ENCODE data around the gene MACROD2. TPM values are rescaled to one million over a fixed set of nuclear protein-coding genes. Genes with fewer than 3 reads are reported as not detected.

MACROD2 gene
- total RNA-seq, 1 donor from 2014 or later, result not detected

- Mint-ChIP-seq H3K27me3 (ENCODE audit: insufficient read depth) (no peaks in the 10 kb centered on the region), H3K27ac (no peak overlapping the region), H3K4me3 (no peak overlapping the region), H3K9me3 (no peaks in the 10 kb centered on the region), H3K4me1 (ENCODE audit: low read depth) (no peaks in the 10 kb centered on the region), H3K36me3 (ENCODE audit: low read depth) (no peaks in the 10 kb centered on the region)
- no peak for DNase-seq (ENCODE audit: low spot score)
- intact Hi-C loops (cut with micrococcal nuclease), result no loop called here
Observed at GRCh38 chr20:15232243-15232642, 1236.9 kb downstream of the MACROD2 start.

- no peak overlapping the region for H3K27ac Mint-ChIP-seq
- no peaks in the 10 kb centered on the region for H3K36me3 Mint-ChIP-seq (ENCODE audit: low read depth)
- H3K4me3 Mint-ChIP-seq, result no peak overlapping the region
Observed at GRCh38 chr20:15235471-15236198, 1240.3 kb downstream of the MACROD2 start.

GRCh38 chr20:15236812-15237211, 1241.5 kb downstream of the MACROD2 start:
- Mint-ChIP-seq H3K27ac (no peak overlapping the region), H3K9me3 (peaks cover 4% of the 10 kb centered on the region), H3K4me3 (no peak overlapping the region), H3K4me1 (ENCODE audit: low read depth) (no peaks in the 10 kb centered on the region), H3K36me3 (ENCODE audit: low read depth) (no peaks in the 10 kb centered on the region), H3K27me3 (ENCODE audit: insufficient read depth) (no peaks in the 10 kb centered on the region)
- intact Hi-C loops (cut with micrococcal nuclease), result no loop called here
- no peak for DNase-seq (ENCODE audit: low spot score)

More at GRCh38 chr20:15235471-15236198, 1240.3 kb downstream of the MACROD2 start:
- no peak for DNase-seq (ENCODE audit: low spot score)
- Mint-ChIP-seq H3K9me3 (peaks cover 4% of the 10 kb centered on the region), H3K27me3 (ENCODE audit: insufficient read depth) (no peaks in the 10 kb centered on the region), H3K4me1 (ENCODE audit: low read depth) (no peaks in the 10 kb centered on the region)
- intact Hi-C loops (cut with micrococcal nuclease), result no loop called here

- H3K9me3 Mint-ChIP-seq, result peaks cover 4% of the 10 kb centered on the region
- no peaks in the 10 kb centered on the region for H3K36me3 Mint-ChIP-seq (ENCODE audit: low read depth)
- H3K27me3 Mint-ChIP-seq (ENCODE audit: insufficient read depth), result no peaks in the 10 kb centered on the region
- H3K27ac Mint-ChIP-seq, result no peak overlapping the region
- no peaks in the 10 kb centered on the region for H3K4me1 Mint-ChIP-seq (ENCODE audit: low read depth)
- intact Hi-C loops (cut with micrococcal nuclease), result no loop called here
- no peak overlapping the region for H3K4me3 Mint-ChIP-seq
- no peak for DNase-seq (ENCODE audit: low spot score)
Observed at GRCh38 chr20:15239542-15240206, 1244.4 kb downstream of the MACROD2 start.

GRCh38 chr20:15240801-15241200, 1245.5 kb downstream of the MACROD2 start:
- no peak for DNase-seq (ENCODE audit: low spot score)
- no peaks in the 10 kb centered on the region for H3K36me3 Mint-ChIP-seq (ENCODE audit: low read depth)
- no peak overlapping the region for H3K27ac Mint-ChIP-seq
- no peaks in the 10 kb centered on the region for H3K4me1 Mint-ChIP-seq (ENCODE audit: low read depth)
- no peak overlapping the region for H3K4me3 Mint-ChIP-seq
- H3K9me3 Mint-ChIP-seq, result peaks cover 4% of the 10 kb centered on the region
- H3K27me3 Mint-ChIP-seq (ENCODE audit: insufficient read depth), result no peaks in the 10 kb centered on the region
- intact Hi-C loops (cut with micrococcal nuclease), result no loop called here

- H3K27me3 Mint-ChIP-seq (ENCODE audit: insufficient read depth), result no peaks in the 10 kb centered on the region
- H3K27ac Mint-ChIP-seq, result no peak overlapping the region
- H3K9me3 Mint-ChIP-seq, result peaks cover 4% of the 10 kb centered on the region
- H3K4me3 Mint-ChIP-seq, result no peak overlapping the region
- no peaks in the 10 kb centered on the region for H3K36me3 Mint-ChIP-seq (ENCODE audit: low read depth)
- intact Hi-C loops (cut with micrococcal nuclease), result no loop called here
- DNase-seq (ENCODE audit: low spot score), result no peak
- no peaks in the 10 kb centered on the region for H3K4me1 Mint-ChIP-seq (ENCODE audit: low read depth)
Observed at GRCh38 chr20:15241681-15242080, 1246.4 kb downstream of the MACROD2 start.

GRCh38 chr20:15242773-15243172, 1247.5 kb downstream of the MACROD2 start:
- Mint-ChIP-seq H3K4me3 (no peak overlapping the region), H3K27me3 (ENCODE audit: insufficient read depth) (no peaks in the 10 kb centered on the region), H3K4me1 (ENCODE audit: low read depth) (no peaks in the 10 kb centered on the region), H3K9me3 (peaks cover 4% of the 10 kb centered on the region), H3K36me3 (ENCODE audit: low read depth) (no peaks in the 10 kb centered on the region), H3K27ac (no peak overlapping the region)
- DNase-seq (ENCODE audit: low spot score), result no peak
- intact Hi-C loops (cut with micrococcal nuclease), result no loop called here

- DNase-seq (ENCODE audit: low spot score), result no peak
- Mint-ChIP-seq H3K4me3 (no peak overlapping the region), H3K9me3 (peaks cover 8% of the 10 kb centered on the region), H3K27ac (no peak overlapping the region), H3K27me3 (ENCODE audit: insufficient read depth) (no peaks in the 10 kb centered on the region), H3K4me1 (ENCODE audit: low read depth) (no peaks in the 10 kb centered on the region), H3K36me3 (ENCODE audit: low read depth) (no peaks in the 10 kb centered on the region)
- intact Hi-C loops (cut with micrococcal nuclease), result no loop called here
Observed at GRCh38 chr20:15245896-15246295, 1250.6 kb downstream of the MACROD2 start.

- intact Hi-C loops (cut with micrococcal nuclease), result no loop called here
- no peak for DNase-seq (ENCODE audit: low spot score)
- Mint-ChIP-seq H3K27ac (no peak overlapping the region), H3K4me3 (no peak overlapping the region), H3K9me3 (peaks cover 9% of the 10 kb centered on the region), H3K36me3 (ENCODE audit: low read depth) (no peaks in the 10 kb centered on the region), H3K4me1 (ENCODE audit: low read depth) (no peaks in the 10 kb centered on the region), H3K27me3 (ENCODE audit: insufficient read depth) (no peaks in the 10 kb centered on the region)
Observed at GRCh38 chr20:15248618-15249395, 1253.5 kb downstream of the MACROD2 start.

- Mint-ChIP-seq H3K27me3 (ENCODE audit: insufficient read depth) (no peaks in the 10 kb centered on the region), H3K9me3 (peaks cover 16% of the 10 kb centered on the region), H3K4me1 (ENCODE audit: low read depth) (no peaks in the 10 kb centered on the region), H3K27ac (no peak overlapping the region), H3K36me3 (ENCODE audit: low read depth) (no peaks in the 10 kb centered on the region), H3K4me3 (no peak overlapping the region)
- DNase-seq (ENCODE audit: low spot score), result no peak
- intact Hi-C loops (cut with micrococcal nuclease), result no loop called here
Observed at GRCh38 chr20:15251171-15251570, 1255.9 kb downstream of the MACROD2 start.

GRCh38 chr20:15252304-15252703, 1257.0 kb downstream of the MACROD2 start:
- no peaks in the 10 kb centered on the region for H3K4me1 Mint-ChIP-seq (ENCODE audit: low read depth)
- H3K36me3 Mint-ChIP-seq (ENCODE audit: low read depth), result no peaks in the 10 kb centered on the region
- no peaks in the 10 kb centered on the region for H3K27me3 Mint-ChIP-seq (ENCODE audit: insufficient read depth)
- H3K4me3 Mint-ChIP-seq, result no peak overlapping the region
- H3K27ac Mint-ChIP-seq, result no peak overlapping the region
- intact Hi-C loops (cut with micrococcal nuclease), result no loop called here
- H3K9me3 Mint-ChIP-seq, result peaks cover 17% of the 10 kb centered on the region
- no peak for DNase-seq (ENCODE audit: low spot score)

- Mint-ChIP-seq H3K27ac (no peak overlapping the region), H3K4me1 (ENCODE audit: low read depth) (no peaks in the 10 kb centered on the region), H3K36me3 (ENCODE audit: low read depth) (no peaks in the 10 kb centered on the region), H3K9me3 (peaks cover 14% of the 10 kb centered on the region), H3K4me3 (no peak overlapping the region), H3K27me3 (ENCODE audit: insufficient read depth) (no peaks in the 10 kb centered on the region)
- DNase-seq (ENCODE audit: low spot score), result no peak
- intact Hi-C loops (cut with micrococcal nuclease), result no loop called here
Observed at GRCh38 chr20:15253431-15253830, 1258.1 kb downstream of the MACROD2 start.
